ENCODE data around the gene CCT3.

DNA sequence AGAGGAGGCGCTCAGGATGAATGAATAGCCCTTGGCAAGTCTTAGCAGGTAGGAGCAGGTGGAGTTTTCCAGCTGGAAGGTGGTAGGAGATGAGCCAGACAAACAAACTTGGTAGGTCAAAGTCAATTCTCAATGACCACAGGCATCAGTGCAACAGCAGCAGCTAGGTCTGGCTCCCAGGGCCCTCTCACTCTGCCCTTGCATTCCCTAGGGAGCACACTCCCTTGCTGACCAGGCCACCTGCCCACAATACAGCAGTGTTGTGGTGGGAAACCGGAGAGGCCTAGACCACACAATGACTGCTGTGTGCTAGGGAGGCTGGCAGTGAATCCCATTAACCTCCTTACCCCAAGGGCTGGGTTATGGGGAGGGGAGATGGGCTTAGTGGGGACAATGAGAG lies 77.2 kb downstream of the CCT3 start:
- TF ChIP-seq, protein P1, sequence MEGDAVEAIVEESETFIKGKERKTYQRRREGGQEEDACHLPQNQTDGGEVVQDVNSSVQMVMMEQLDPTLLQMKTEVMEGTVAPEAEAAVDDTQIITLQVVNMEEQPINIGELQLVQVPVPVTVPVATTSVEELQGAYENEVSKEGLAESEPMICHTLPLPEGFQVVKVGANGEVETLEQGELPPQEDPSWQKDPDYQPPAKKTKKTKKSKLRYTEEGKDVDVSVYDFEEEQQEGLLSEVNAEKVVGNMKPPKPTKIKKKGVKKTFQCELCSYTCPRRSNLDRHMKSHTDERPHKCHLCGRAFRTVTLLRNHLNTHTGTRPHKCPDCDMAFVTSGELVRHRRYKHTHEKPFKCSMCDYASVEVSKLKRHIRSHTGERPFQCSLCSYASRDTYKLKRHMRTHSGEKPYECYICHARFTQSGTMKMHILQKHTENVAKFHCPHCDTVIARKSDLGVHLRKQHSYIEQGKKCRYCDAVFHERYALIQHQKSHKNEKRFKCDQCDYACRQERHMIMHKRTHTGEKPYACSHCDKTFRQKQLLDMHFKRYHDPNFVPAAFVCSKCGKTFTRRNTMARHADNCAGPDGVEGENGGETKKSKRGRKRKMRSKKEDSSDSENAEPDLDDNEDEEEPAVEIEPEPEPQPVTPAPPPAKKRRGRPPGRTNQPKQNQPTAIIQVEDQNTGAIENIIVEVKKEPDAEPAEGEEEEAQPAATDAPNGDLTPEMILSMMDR (IDR thresholded peaks at IDR 0.05), result no peak
- TF ChIP-seq POLR2AphosphoS5 (IDR thresholded peaks at IDR 0.05) (no peak), POLR2A (IDR thresholded peaks at IDR 0.05) (no peak)

All from upper lobe of left lung (tissue), 4 donors.